Right forelimb (tissue), 1 donor: ENCODE data around the gene ECT2L.

ENCODE experiments used
- DNase-seq: peaks from one replicate; pipeline ENCODE4 v3.0.0-alpha.2; 2018

The ECT2L gene

GRCh38 chr6:138795809-138796603 is at the start of gene ECT2L:
Gene ECT2L, plus strand, starts transcription at chr6:138796087. Its CDS starts 17,188 bp downstream, at chr6:138813275.
- DNase-seq = peak; percentile 85

GRCh38 chr6:138752017-138752416 is 43.9 kb upstream of the ECT2L start:
- no peak for DNase-seq

GRCh38 chr6:138757136-138757535 is 38.8 kb upstream of the ECT2L start:
- no peak for DNase-seq

GRCh38 chr6:138765896-138766655 is 29.8 kb upstream of the ECT2L start:
- DNase-seq = no peak

- DNase-seq = no peak
Observed at GRCh38 chr6:138769102-138769676, 26.7 kb upstream of the ECT2L start.

GRCh38 chr6:138772596-138773176 is 23.2 kb upstream of the ECT2L start:
- no peak for DNase-seq

- peak; percentile 97 for DNase-seq
Observed at GRCh38 chr6:138773177-138774091, 22.5 kb upstream of the ECT2L start, which contains the start of gene CCDC28A. Gene CCDC28A, plus strand, starts transcription at chr6:138773769. Its CDS starts 2,352 bp downstream, at chr6:138776121.

GRCh38 chr6:138774370-138774769 is 21.5 kb upstream of the ECT2L start:
- DNase-seq = no peak

- no peak for DNase-seq
Observed at GRCh38 chr6:138776659-138777058, 19.2 kb upstream of the ECT2L start.

GRCh38 chr6:138778331-138778730 is 17.6 kb upstream of the ECT2L start:
- no peak for DNase-seq

GRCh38 chr6:138782243-138782642 is 13.6 kb upstream of the ECT2L start:
- DNase-seq = no peak

- DNase-seq = no peak
Observed at GRCh38 chr6:138785079-138785478, 10.8 kb upstream of the ECT2L start.

- DNase-seq = no peak
Observed at GRCh38 chr6:138785980-138786379, 9.9 kb upstream of the ECT2L start.

GRCh38 chr6:138787138-138787537 is 8.7 kb upstream of the ECT2L start:
- DNase-seq = no peak

- DNase-seq = no peak
Observed at GRCh38 chr6:138796771-138797170, 884 bp downstream of the ECT2L start.

GRCh38 chr6:138797806-138798446 is 2.0 kb downstream of the ECT2L start:
- no peak for DNase-seq

GRCh38 chr6:138800377-138801150 is 4.7 kb downstream of the ECT2L start:
- no peak for DNase-seq

- no peak for DNase-seq
Observed at GRCh38 chr6:138803331-138803730, 7.4 kb downstream of the ECT2L start.

- DNase-seq = no peak
Observed at GRCh38 chr6:138803861-138804260, 8.0 kb downstream of the ECT2L start.

GRCh38 chr6:138805016-138805765 is 9.3 kb downstream of the ECT2L start:
- DNase-seq = peak; percentile 67
